IPS-18c (cell line): ENCODE results near the gene RNGTT.

Source experiments
- H3K4me3 ChIP-seq: 2 replicates; pipeline ENCODE4 v1.7.0; 2013; ENCODE audit warnings: low read depth, mild to moderate bottlenecking, low read length, moderate library complexity; ENCODE audit not compliant: insufficient read depth
- H3K9me3 ChIP-seq: one replicate; pipeline ENCODE4 v1.6.1; 2013; ENCODE audit warnings: mild to moderate bottlenecking, low read length, moderate library complexity; ENCODE audit not compliant: control insufficient read depth, insufficient read depth

RNGTT gene

GRCh38 chr6:88629838-88630494 lies 333.5 kb downstream of the RNGTT start:
- Histone ChIP-seq H3K4me3 (no peak overlapping the region), H3K9me3 (no peaks in the 10 kb centered on the region)

DNA sequence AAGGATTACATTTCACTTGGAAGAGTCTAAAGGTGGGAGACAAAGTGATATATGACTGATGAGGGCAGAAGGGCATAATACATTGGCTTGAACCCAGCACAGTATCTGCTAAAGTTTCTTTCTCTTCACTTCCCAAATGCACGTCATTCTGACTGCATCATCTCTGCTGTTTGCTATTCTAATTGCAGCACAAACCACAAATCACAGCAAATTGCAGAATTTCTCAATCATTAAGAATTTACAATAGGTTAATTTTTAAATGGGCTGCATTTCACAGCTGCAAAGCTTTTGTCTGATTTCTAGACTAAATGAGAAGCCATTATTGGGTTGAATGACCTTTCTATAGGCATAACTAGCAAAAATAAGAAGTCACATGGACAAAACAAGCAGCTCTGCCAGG lies 337.0 kb downstream of the RNGTT start:
- Histone ChIP-seq H3K4me3 (no peak overlapping the region), H3K9me3 (no peaks in the 10 kb centered on the region)

- no peaks in the 10 kb centered on the region for H3K9me3 ChIP-seq
These were observed 339.9 kb downstream of the RNGTT start for GRCh38 chr6:88623531-88623930.

DNA sequence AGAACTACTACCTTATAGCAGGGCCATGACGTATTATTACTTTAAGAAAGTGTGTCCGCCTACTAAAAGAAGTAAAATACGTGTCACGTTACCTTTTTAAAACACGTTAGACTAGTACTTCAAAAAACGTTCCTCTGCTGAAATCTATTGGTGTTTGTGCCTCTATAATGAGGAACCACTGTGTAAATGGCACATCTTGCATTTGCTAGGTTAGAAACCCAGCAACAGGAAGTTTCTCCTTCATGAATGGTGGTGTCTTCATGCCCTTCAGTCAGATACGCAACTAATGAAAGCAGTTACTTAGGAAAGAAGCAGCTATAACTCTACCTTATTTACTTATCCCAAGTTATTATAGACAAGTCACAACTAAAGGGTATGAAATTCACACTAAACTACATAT lies 343.5 kb downstream of the RNGTT start:
- no peaks in the 10 kb centered on the region for H3K9me3 ChIP-seq
- H3K4me3 ChIP-seq = no peak overlapping the region

More at GRCh38 chr6:88623531-88623930, 339.9 kb downstream of the RNGTT start:
- no peak overlapping the region for H3K4me3 ChIP-seq

DNA sequence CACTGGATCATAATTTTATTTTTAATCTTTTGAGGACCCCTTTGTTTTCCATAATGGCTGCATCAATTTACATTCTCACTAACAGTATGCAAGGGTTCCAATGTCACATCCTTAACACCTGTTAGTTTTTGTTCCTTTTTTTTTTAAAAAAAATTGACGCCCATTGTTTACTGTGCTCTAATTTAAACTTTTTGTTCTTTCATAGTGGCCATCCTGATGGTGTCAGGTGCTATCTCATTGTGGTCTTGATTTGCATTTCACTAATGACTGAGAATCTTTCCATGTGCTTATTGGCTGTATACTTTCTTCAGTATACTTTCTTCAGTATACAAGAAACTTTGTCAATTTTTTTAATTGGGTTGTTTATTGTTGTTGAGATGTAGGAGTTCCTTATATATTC lies 347.0 kb downstream of the RNGTT start:
- Histone ChIP-seq H3K9me3 (no peaks in the 10 kb centered on the region), H3K4me3 (no peak overlapping the region)

- Histone ChIP-seq H3K4me3 (no peak overlapping the region), H3K9me3 (no peaks in the 10 kb centered on the region)
These were observed 349.0 kb downstream of the RNGTT start for GRCh38 chr6:88614316-88614877.

- H3K4me3 ChIP-seq = no peak overlapping the region
These were observed 350.8 kb downstream of the RNGTT start for GRCh38 chr6:88612631-88613030.

DNA sequence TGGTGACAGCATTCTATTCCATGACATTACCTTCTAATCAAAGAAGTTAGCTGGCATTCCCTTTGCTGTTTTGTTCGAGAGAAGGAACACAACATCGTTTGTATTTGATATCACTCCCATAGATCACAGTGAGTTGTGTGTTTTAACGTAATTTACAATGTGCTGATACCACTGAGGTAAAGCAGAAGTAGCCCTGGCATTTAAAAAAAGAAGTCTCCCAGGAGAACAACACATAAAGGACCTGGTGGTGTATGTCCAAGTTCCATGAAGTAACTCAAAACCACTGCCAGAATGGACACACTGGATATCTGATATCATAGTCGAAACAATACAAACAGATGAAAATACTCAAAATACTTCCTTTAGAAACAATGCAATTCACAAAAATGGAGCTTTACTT lies 351.7 kb downstream of the RNGTT start:
- H3K9me3 ChIP-seq = no peaks in the 10 kb centered on the region
- H3K4me3 ChIP-seq = no peak overlapping the region

More at GRCh38 chr6:88612631-88613030, 350.8 kb downstream of the RNGTT start:
- H3K9me3 ChIP-seq = no peaks in the 10 kb centered on the region

DNA sequence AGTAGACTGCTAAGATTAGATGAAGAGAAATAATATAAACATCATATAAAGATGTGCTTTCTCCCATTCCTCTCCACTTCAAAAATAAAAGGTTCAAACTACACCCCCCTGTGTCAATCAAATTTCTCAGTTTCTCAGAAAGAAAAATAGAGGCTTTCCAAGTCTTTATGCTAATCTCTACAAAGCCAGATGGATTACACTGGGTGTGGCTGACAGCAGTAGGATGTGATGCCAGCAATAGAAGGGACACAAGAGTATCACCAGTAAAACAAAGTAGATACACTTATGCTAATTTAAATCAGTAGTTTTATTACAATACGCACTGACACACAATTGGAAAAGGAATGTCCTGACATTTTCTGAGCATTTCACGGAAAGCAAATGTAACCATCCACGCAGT lies 353.4 kb downstream of the RNGTT start:
- Histone ChIP-seq H3K9me3 (no peaks in the 10 kb centered on the region), H3K4me3 (no peak overlapping the region)

- Histone ChIP-seq H3K9me3 (no peaks in the 10 kb centered on the region), H3K4me3 (no peak overlapping the region)
These were observed 358.1 kb downstream of the RNGTT start for GRCh38 chr6:88605271-88605670.

GRCh38 chr6:88599571-88599970 lies 363.8 kb downstream of the RNGTT start:
- Histone ChIP-seq H3K9me3 (no peaks in the 10 kb centered on the region), H3K4me3 (no peak overlapping the region)

- H3K4me3 ChIP-seq = no peak overlapping the region
- H3K9me3 ChIP-seq = no peaks in the 10 kb centered on the region
These were observed 366.6 kb downstream of the RNGTT start for GRCh38 chr6:88596801-88597200.

DNA sequence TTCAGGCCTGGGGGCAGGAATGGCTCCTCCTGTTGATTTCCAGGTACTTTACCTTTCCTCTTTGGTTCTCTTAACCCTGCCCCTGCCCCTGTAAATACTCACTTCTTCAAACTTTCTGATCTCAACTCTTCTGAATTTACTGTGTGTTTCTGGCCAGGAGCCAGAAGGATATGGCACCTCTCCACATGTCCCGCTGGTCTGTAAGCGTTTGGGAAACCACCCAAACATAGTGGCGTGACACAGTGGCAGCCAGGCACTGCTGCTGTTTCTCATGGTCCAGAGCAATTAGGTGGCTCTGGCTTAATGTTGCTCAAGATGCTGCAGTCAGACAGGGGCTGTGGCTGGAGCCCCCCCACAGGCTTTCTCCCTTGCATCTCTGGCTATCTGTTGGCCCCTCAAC lies 374.5 kb downstream of the RNGTT start:
- no peaks in the 10 kb centered on the region for H3K9me3 ChIP-seq

DNA sequence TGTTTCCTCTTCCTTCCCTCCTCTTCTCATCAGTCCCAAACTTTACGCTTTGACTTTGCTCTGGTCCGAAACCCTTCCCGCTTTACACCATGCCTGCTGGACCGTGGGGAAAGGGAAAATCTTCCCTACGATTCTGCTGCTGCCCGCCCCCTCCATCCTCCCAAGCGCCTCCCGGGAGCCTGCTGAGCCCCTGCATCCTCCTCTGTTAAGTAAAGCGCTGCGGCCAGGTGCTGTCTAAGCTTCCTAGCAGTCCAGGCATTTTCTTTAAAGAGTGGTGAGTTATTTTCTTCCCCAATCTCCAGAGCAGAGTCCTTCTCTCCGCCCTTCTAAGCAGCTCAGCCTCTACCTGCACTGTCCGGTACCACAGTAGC lies 376.3 kb downstream of the RNGTT start:
- Histone ChIP-seq H3K4me3 (no peak overlapping the region), H3K9me3 (no peaks in the 10 kb centered on the region)

More for the DNA sequence above, 374.5 kb downstream of the RNGTT start:
- no peak overlapping the region for H3K4me3 ChIP-seq

- Histone ChIP-seq H3K9me3 (no peaks in the 10 kb centered on the region), H3K4me3 (no peak overlapping the region)
These were observed 376.9 kb downstream of the RNGTT start for GRCh38 chr6:88586371-88587149.

- no peaks in the 10 kb centered on the region for H3K9me3 ChIP-seq
- H3K4me3 ChIP-seq = no peak overlapping the region
These were observed 378.1 kb downstream of the RNGTT start for GRCh38 chr6:88585276-88585692.

- Histone ChIP-seq H3K4me3 (no peak overlapping the region), H3K9me3 (no peaks in the 10 kb centered on the region)
These were observed 378.7 kb downstream of the RNGTT start for GRCh38 chr6:88584581-88585275.

DNA sequence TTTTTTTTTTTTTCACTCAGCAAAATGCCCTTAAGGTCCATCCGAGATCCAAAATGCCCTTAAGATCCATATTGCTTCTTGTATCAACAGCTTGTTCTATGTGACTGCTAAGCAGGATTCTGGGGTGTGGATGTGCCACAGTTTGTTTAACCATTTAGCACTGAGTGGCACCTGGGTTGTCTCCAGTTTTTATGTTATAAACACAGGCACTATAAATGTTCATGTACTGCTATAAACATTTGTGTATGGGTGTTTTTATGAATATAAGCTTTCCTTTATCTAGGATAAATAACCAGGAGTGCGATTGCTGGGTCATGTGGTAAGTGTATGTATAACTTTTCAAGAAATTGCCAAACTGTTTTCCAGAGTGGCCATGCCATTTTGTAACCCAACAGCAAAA lies 386.0 kb downstream of the RNGTT start:
- no peaks in the 10 kb centered on the region for H3K9me3 ChIP-seq
- no peak overlapping the region for H3K4me3 ChIP-seq
